NCI-H82 (cell line): ENCODE data around the gene RHOF.

Source experiments
- DNase-seq: peaks from one replicate; lab custom pipeline; 2025; lab: John Stamatoyannopoulos, UW

Gene RHOF

GRCh38 chr12:121804417-121805111 lies 11.1 kb upstream of the RHOF start:
- peak; percentile 56 for DNase-seq

- peak; percentile 75 for DNase-seq
Observed at GRCh38 chr12:121803861-121804416, 10.5 kb upstream of the RHOF start, which contains the start of gene SETD1B. SETD1B (plus strand) TSS chr12:121804009; CDS start chr12:121804738, 729 bp downstream.

GRCh38 chr12:121802843-121803698 lies 9.6 kb upstream of the RHOF start:
- peak; percentile 98 for DNase-seq

GRCh38 chr12:121802485-121802842 lies 9.0 kb upstream of the RHOF start:
- DNase-seq: no peak

- DNase-seq: peak; percentile 73
Observed at GRCh38 chr12:121801595-121802484, 8.4 kb upstream of the RHOF start.

GRCh38 chr12:121800694-121801594 lies 7.5 kb upstream of the RHOF start:
- DNase-seq: peak; percentile 64

- peak; percentile 88 for DNase-seq
Observed at GRCh38 chr12:121799842-121800693, 6.6 kb upstream of the RHOF start.

GRCh38 chr12:121799156-121799841 lies 5.8 kb upstream of the RHOF start:
- DNase-seq: peak; percentile 94

GRCh38 chr12:121798787-121799155 lies 5.3 kb upstream of the RHOF start:
- DNase-seq: no peak

GRCh38 chr12:121797937-121798786 lies 4.7 kb upstream of the RHOF start:
- DNase-seq: peak; percentile 97

GRCh38 chr12:121796855-121797751 lies 3.6 kb upstream of the RHOF start:
- DNase-seq: peak; percentile 91

GRCh38 chr12:121795034-121795968 lies 1.8 kb upstream of the RHOF start:
- peak; percentile 86 for DNase-seq

- DNase-seq: no peak
Observed at GRCh38 chr12:121794534-121795033, 1.1 kb upstream of the RHOF start.

- DNase-seq: peak; percentile 93
Observed at GRCh38 chr12:121793838-121794533, 498 bp upstream of the RHOF start.
